HUES48 (cell line): ENCODE results near the gene KANTR.

ENCODE experiments used
- H3K27ac ChIP-seq: one replicate; pipeline ENCODE4 v1.7.0; 2013; ENCODE audit warnings: low read depth, low read length, inconsistent platforms
- H3K27me3 ChIP-seq: 2 replicates; pipeline ENCODE4 v1.6.1; 2013; ENCODE audit warnings: mild to moderate bottlenecking, low read length; ENCODE audit not compliant: control insufficient read depth, insufficient read depth
- H3K36me3 ChIP-seq: 2 replicates; pipeline ENCODE4 v1.6.1; 2013; ENCODE audit warnings: low read length; ENCODE audit not compliant: control insufficient read depth, insufficient read depth
- H3K4me1 ChIP-seq: 2 replicates; pipeline ENCODE4 v1.6.1; 2013; ENCODE audit warnings: mild to moderate bottlenecking, low read length; ENCODE audit not compliant: control insufficient read depth, insufficient read depth
- H3K4me3 ChIP-seq: 2 replicates; pipeline ENCODE4 v1.5.1; 2013; ENCODE audit warnings: mild to moderate bottlenecking, low read depth, low read length
- H3K9ac ChIP-seq: 2 replicates; pipeline ENCODE4 v1.6.1; 2013; ENCODE audit warnings: mild to moderate bottlenecking, low read depth, low read length, moderate library complexity
- H3K9me3 ChIP-seq: 2 replicates; pipeline ENCODE4 v1.6.1; 2013; ENCODE audit warnings: low read length; ENCODE audit not compliant: control insufficient read depth, insufficient read depth

KANTR gene

GRCh38 chrX:53093177-53093655 is 726 bp upstream of the KANTR start:
- H3K4me1 ChIP-seq: no peaks in the 10 kb centered on the region
- H3K27ac ChIP-seq: peak overlapping the region; percentile 93
- no peaks in the 10 kb centered on the region for H3K27me3 ChIP-seq
- no peaks in the 10 kb centered on the region for H3K36me3 ChIP-seq
- peak overlapping the region; percentile 83 for H3K4me3 ChIP-seq
- peaks cover 9% of the 10 kb centered on the region for H3K9me3 ChIP-seq
- peak overlapping the region; percentile 70; the same call in 1 of the 2 replicates for H3K9ac ChIP-seq

GRCh38 chrX:53094582-53094905 is 602 bp downstream of the KANTR start:
- H3K27me3 ChIP-seq: no peaks in the 10 kb centered on the region
- H3K9me3 ChIP-seq: peaks cover 9% of the 10 kb centered on the region
- peak overlapping the region; percentile 93 for H3K27ac ChIP-seq
- no peaks in the 10 kb centered on the region for H3K36me3 ChIP-seq
- peak overlapping the region; percentile 83 for H3K4me3 ChIP-seq
- no peaks in the 10 kb centered on the region for H3K4me1 ChIP-seq
- H3K9ac ChIP-seq: peak overlapping the region; percentile 59; the same call in 1 of the 2 replicates

DNA sequence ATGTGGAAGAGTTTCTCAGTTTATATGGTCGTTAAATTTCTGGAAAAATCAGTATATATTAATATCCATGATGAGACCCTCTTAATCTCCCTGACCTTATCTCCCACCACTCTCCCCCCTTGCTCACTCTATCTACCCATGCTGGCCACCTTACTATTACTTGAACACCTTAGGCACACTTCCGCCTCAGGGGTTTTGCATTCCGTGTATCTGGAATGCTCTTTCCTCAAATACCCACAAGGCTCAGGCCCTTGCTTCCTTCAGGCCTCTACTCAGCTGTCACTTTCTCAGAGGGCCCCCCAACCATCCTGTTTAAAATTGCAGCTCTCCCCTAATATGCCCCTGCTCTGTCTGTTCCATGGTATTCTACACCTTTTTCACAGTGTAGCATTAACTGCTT is 1.9 kb downstream of the KANTR start:
- no peak overlapping the region for H3K9ac ChIP-seq
- no peaks in the 10 kb centered on the region for H3K27me3 ChIP-seq
- H3K4me3 ChIP-seq: no peak overlapping the region
- no peak overlapping the region for H3K27ac ChIP-seq
- H3K9me3 ChIP-seq: peaks cover 6% of the 10 kb centered on the region; the same call in 1 of the 2 replicates
- H3K4me1 ChIP-seq: no peaks in the 10 kb centered on the region
- H3K36me3 ChIP-seq: no peaks in the 10 kb centered on the region

GRCh38 chrX:53114864-53115549 is 21.1 kb downstream of the KANTR start:
- peaks cover 3% of the 10 kb centered on the region; the same call in 1 of the 2 replicates for H3K36me3 ChIP-seq
- H3K4me3 ChIP-seq: no peak overlapping the region
- H3K9ac ChIP-seq: no peak overlapping the region
- H3K4me1 ChIP-seq: no peaks in the 10 kb centered on the region
- no peaks in the 10 kb centered on the region for H3K27me3 ChIP-seq
- H3K9me3 ChIP-seq: peaks cover 26% of the 10 kb centered on the region
- H3K27ac ChIP-seq: no peak overlapping the region

DNA sequence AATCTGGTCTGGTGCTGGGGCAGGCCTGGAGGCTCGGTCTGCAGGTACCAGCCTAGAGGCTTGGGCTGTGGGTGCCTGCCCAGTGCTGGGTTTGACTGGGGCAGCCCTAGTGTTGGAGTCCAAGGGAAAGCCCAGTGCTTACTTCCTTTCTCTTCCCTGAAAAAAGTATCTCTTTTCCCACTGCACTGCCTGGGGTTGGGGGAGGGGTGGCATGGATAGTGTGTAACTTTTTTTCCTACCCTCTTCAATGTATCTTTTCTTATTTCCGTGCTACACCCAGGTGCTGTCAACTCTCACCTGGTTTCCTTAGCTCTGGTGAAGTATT is 21.6 kb downstream of the KANTR start:
- H3K9ac ChIP-seq: no peak overlapping the region
- H3K4me3 ChIP-seq: no peak overlapping the region
- H3K27ac ChIP-seq: no peak overlapping the region

GRCh38 chrX:53116101-53116500 is 22.2 kb downstream of the KANTR start:
- Histone ChIP-seq H3K9ac (no peak overlapping the region), H3K4me3 (no peak overlapping the region), H3K36me3 (peaks cover 3% of the 10 kb centered on the region; the same call in 1 of the 2 replicates), H3K9me3 (peaks cover 23% of the 10 kb centered on the region), H3K4me1 (no peaks in the 10 kb centered on the region), H3K27ac (no peak overlapping the region), H3K27me3 (no peaks in the 10 kb centered on the region)

More for the DNA sequence above, 21.6 kb downstream of the KANTR start:
- Histone ChIP-seq H3K36me3 (peaks cover 3% of the 10 kb centered on the region; the same call in 1 of the 2 replicates), H3K27me3 (no peaks in the 10 kb centered on the region), H3K9me3 (peaks cover 23% of the 10 kb centered on the region), H3K4me1 (no peaks in the 10 kb centered on the region)

DNA sequence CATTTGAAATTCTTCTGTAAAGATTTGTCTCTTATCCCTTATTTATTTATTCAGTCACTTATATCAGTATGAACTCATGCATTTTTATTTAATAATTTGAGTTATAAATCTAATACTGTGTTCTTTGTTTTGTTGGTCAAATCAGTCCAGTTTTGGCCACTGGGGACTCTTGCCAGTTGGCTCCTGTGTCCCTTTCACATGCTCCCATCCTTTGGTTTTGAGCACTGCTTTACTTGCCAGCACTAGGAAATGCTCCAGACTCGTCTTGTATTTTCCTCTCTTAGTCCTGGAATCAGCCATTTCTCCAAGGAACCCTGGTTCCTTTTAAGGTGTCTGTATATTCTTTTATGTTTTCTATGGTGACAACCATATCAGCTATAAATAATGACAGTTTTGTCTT is 28.1 kb downstream of the KANTR start:
- Histone ChIP-seq H3K27ac (no peak overlapping the region), H3K4me3 (no peak overlapping the region), H3K9ac (no peak overlapping the region), H3K4me1 (no peaks in the 10 kb centered on the region), H3K9me3 (peaks cover 38% of the 10 kb centered on the region), H3K27me3 (no peaks in the 10 kb centered on the region), H3K36me3 (no peaks in the 10 kb centered on the region)

DNA sequence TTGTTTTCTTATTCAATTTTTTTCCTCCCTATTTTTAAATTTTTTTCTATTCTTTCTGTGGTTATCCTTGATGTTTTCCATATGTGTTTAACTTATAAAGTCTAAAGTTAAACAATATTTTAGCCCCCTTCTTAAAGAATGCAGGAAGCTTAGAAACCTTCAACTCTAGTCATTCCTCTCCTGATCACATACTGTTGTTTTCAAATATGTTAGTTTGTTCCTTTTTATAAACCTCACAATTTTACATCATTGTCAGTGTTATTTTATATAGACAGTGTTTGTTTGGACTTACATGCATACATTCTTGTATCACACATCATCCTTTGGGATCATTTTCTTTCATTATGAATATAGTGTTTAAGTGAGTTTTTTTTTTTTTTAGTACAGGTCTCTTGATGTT is 31.6 kb downstream of the KANTR start:
- H3K27me3 ChIP-seq: no peaks in the 10 kb centered on the region
- no peaks in the 10 kb centered on the region for H3K4me1 ChIP-seq
- H3K9ac ChIP-seq: no peak overlapping the region
- H3K36me3 ChIP-seq: no peaks in the 10 kb centered on the region
- H3K27ac ChIP-seq: no peak overlapping the region
- H3K9me3 ChIP-seq: peaks cover 32% of the 10 kb centered on the region
- no peak overlapping the region for H3K4me3 ChIP-seq

GRCh38 chrX:53126377-53126776 is 32.4 kb downstream of the KANTR start:
- H3K9ac ChIP-seq: no peak overlapping the region
- H3K36me3 ChIP-seq: no peaks in the 10 kb centered on the region
- H3K9me3 ChIP-seq: peaks cover 40% of the 10 kb centered on the region
- no peak overlapping the region for H3K4me3 ChIP-seq
- no peaks in the 10 kb centered on the region for H3K27me3 ChIP-seq
- no peak overlapping the region for H3K27ac ChIP-seq
- H3K4me1 ChIP-seq: no peaks in the 10 kb centered on the region

GRCh38 chrX:53128097-53128749 is 34.3 kb downstream of the KANTR start:
- H3K9me3 ChIP-seq: peaks cover 41% of the 10 kb centered on the region
- no peak overlapping the region for H3K4me3 ChIP-seq
- no peaks in the 10 kb centered on the region for H3K36me3 ChIP-seq
- no peak overlapping the region for H3K27ac ChIP-seq
- H3K4me1 ChIP-seq: no peaks in the 10 kb centered on the region
- no peak overlapping the region for H3K9ac ChIP-seq
- no peaks in the 10 kb centered on the region for H3K27me3 ChIP-seq

- H3K27me3 ChIP-seq: no peaks in the 10 kb centered on the region
- H3K4me1 ChIP-seq: no peaks in the 10 kb centered on the region
- H3K9me3 ChIP-seq: peaks cover 35% of the 10 kb centered on the region
- no peak overlapping the region for H3K27ac ChIP-seq
- no peak overlapping the region for H3K9ac ChIP-seq
- H3K36me3 ChIP-seq: no peaks in the 10 kb centered on the region
- no peak overlapping the region for H3K4me3 ChIP-seq
Measured at GRCh38 chrX:53133400-53133799, 39.5 kb downstream of the KANTR start.
